ENCODE results near the gene ANKRD13C.

DNA sequence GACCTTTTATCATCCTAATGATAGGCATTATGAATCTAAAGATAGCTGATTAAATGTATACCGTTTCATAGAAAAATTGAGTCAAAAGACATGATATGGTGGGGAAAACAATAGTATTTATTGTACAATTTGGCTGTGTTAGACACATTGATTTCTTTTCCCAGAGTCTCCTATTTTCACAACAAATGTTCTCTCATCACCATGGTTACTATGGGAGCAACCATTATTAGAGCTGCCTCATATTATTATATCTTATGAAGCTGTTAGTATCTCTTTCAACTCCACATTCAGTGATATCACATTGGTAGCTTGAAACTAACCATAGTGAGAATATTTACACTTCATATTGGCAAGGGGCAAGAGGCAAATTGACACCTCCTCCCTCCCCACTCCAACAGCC lies 45.8 kb upstream of the ANKRD13C start:
- TF ChIP-seq, protein P1, sequence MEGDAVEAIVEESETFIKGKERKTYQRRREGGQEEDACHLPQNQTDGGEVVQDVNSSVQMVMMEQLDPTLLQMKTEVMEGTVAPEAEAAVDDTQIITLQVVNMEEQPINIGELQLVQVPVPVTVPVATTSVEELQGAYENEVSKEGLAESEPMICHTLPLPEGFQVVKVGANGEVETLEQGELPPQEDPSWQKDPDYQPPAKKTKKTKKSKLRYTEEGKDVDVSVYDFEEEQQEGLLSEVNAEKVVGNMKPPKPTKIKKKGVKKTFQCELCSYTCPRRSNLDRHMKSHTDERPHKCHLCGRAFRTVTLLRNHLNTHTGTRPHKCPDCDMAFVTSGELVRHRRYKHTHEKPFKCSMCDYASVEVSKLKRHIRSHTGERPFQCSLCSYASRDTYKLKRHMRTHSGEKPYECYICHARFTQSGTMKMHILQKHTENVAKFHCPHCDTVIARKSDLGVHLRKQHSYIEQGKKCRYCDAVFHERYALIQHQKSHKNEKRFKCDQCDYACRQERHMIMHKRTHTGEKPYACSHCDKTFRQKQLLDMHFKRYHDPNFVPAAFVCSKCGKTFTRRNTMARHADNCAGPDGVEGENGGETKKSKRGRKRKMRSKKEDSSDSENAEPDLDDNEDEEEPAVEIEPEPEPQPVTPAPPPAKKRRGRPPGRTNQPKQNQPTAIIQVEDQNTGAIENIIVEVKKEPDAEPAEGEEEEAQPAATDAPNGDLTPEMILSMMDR (tag by site-specific recombination; IDR thresholded peaks at IDR 0.05): no peak
- TF ChIP-seq ZNF549 (tag by site-specific recombination; IDR thresholded peaks at IDR 0.05) (no peak), ZNF449 (tag by site-specific recombination; IDR thresholded peaks at IDR 0.05) (no peak)
